ENCODE data around the gene CBFA2T3.

The CBFA2T3 gene

GRCh38 chr16:88976366-88977017, 515 bp downstream of the CBFA2T3 start:
- DNase-seq (ENCODE audit: low read depth) = no peak

- DNase-seq (ENCODE audit: low read depth) = no peak
Measured at GRCh38 chr16:88975511-88976061, 1.4 kb downstream of the CBFA2T3 start.

GRCh38 chr16:88974916-88975215, 2.1 kb downstream of the CBFA2T3 start:
- DNase-seq (ENCODE audit: low read depth) = no peak

DNA sequence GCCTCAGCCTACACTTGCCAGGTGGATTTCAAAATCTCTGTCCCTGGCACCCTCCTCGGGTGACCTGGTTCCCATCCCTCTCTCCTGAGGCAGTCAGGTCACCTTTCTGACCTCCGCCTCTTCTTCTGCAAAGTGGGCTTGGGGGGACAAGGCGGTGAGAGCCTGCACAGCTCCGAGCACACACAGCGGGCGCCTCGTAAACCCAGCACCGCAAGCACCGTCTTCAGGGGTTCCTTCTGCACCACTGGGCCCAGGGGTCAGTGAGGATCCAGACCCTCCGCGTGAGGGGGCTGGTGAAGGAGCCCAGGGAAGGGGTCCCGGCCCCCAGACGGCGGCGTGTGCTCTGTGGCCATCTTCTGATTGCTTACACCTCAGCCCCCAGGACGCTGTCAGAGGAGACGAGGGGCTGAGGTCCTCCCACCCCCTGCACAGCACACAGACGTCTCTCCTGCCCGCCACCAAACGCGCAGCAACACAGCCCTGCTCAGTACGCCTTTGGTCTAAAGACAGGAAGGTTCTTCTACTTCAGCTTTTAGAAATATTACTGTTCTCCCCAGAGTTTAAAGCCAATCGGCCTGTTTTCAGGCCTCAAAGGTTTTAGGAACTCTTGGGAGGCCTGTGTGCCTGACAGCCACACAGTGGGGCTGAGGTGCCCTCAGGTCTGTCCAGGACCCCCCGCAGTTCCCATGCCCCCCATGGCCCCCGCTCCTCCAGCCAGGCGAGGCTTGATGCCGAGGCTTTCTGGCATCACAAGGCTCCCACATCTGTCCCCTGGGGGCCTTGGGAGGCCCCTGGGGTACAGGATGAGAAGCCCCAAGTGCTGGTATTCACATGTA, 2.7 kb downstream of the CBFA2T3 start:
- no peak for DNase-seq (ENCODE audit: low read depth)

- no peak for DNase-seq (ENCODE audit: low read depth)
Measured at GRCh38 chr16:88973415-88974050, 3.5 kb downstream of the CBFA2T3 start.

GRCh38 chr16:88973007-88973410, 4.0 kb downstream of the CBFA2T3 start:
- DNase-seq (ENCODE audit: low read depth) = no peak

- DNase-seq (ENCODE audit: low read depth) = no peak
Measured at GRCh38 chr16:88972349-88972748, 4.7 kb downstream of the CBFA2T3 start.

GRCh38 chr16:88971371-88972097, 5.5 kb downstream of the CBFA2T3 start:
- no peak for DNase-seq (ENCODE audit: low read depth)

DNA sequence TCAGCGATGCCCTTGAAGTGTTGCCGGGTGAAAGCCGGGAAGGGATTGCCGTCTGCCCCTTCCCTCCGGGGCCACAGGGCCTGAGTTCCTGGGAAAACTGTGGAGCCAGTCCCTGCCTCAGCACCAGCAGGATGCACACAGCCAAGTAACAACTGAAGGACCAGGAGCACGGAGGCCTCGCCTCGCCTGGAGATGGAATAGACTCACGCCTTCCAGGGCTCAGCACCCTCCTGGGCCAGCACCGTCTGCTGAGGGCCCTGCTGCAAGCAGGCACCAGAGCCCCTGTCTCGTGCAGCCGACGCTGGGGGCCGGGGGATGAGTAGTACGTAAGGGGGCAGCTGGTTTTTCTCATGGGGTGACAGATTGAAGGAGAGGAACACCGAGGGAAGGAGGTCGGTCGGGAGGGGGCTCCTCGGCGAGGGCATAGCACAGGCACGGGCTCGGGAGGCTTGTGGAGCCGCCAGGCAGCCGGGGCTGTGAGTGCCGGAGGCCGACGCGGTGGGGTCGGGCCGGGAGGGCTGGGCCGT, 6.4 kb downstream of the CBFA2T3 start:
- DNase-seq (ENCODE audit: low read depth) = no peak

DNA sequence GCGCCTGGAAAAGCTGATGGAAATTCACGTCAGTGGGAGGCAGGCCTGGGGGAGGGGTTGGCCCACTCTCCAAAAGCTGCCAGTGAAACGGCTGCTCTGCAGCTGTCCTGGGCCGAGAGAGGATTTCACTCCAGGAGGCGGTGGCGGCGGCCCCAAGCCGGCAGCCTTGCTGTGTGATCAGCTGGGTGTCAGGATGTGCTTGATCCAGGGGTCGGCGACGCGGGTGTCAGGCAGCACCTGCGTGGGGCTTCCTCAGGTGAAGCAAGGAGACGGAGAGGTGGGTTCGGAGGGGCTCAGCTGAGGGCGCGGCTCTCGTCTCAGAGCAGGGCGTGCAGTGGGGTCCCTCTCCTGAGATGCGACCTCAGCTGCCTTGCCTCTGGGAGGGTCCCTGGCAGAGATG, 7.0 kb downstream of the CBFA2T3 start:
- DNase-seq (ENCODE audit: low read depth) = no peak

- no peak for DNase-seq (ENCODE audit: low read depth)
Measured at GRCh38 chr16:88969361-88969831, 7.6 kb downstream of the CBFA2T3 start.

DNA sequence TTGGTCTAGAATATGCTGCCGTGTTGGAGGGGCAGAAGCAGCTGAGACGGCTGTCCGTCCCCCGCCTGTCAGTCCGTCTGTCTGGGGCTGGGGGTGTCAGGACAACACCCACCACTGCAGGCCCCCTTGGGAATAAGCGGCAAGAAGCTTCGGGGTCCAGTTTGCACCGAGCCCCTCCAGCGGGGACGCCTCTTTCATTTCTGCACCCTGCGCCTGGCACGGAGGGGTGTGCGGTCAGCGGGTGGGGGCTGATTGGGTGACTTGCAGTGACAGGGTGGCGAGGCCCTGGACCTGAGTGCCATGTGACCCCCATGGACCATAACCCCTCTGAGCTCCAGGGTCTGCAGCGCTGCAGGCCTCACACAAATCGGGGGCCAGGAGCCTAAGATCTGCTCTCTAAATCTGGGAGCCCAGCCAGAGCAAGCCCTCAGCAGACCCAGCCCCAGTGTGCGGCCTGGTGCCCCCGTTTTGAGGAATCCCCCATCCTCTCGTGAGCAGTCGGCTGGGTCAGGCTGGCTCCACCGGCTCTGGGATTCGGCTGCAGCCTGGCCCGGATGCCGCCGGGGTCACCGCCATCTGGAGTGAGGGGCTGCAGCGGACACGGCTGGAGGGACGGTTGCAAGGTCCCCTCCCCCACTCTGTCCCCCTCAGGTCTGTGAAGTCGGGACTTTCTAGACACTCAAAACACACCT, 8.3 kb downstream of the CBFA2T3 start:
- no peak for DNase-seq (ENCODE audit: low read depth)

- DNase-seq (ENCODE audit: low read depth) = no peak
Measured at GRCh38 chr16:88967830-88968588, 9.0 kb downstream of the CBFA2T3 start.

DNA sequence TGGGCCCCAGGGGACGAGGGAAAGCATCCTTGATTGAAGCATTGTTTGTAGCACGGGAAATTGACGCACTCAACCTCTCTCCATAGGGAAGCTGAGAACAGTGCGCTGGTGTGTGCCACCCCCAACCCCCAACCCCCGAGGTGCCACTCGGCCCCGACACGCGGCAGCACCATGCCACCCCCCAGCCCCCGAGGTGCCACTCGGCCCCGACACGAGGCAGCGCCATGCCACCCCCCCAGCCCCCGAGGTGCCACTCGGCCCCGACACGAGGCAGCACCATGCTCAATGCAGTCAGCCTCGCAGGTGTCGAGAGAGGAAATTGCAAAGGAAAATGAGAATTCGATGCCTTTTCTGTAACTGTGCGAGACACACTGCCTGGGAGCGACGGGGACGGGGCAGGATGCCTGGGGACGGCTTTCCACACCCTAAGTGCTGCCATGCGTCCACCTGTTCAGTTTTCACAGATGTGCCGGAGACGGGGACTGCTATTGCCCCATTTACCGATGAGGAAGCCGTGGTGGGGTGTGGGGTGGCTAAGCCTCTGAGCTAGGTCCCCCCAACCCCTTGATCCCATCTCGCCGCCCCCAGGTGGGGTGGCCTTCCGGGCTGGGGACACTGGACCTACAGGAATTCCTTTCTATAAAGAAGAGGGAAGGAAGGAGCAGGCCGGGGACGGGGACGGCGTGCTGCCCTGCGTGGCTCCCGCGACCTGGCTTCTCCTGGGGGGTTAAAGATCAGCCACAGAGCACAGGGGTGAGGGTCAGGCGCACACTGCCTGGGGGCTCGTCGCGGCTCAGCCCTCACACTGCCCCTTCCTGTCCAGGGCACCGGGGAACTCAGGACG, 9.8 kb downstream of the CBFA2T3 start:
- DNase-seq (ENCODE audit: low read depth) = no peak

DNA sequence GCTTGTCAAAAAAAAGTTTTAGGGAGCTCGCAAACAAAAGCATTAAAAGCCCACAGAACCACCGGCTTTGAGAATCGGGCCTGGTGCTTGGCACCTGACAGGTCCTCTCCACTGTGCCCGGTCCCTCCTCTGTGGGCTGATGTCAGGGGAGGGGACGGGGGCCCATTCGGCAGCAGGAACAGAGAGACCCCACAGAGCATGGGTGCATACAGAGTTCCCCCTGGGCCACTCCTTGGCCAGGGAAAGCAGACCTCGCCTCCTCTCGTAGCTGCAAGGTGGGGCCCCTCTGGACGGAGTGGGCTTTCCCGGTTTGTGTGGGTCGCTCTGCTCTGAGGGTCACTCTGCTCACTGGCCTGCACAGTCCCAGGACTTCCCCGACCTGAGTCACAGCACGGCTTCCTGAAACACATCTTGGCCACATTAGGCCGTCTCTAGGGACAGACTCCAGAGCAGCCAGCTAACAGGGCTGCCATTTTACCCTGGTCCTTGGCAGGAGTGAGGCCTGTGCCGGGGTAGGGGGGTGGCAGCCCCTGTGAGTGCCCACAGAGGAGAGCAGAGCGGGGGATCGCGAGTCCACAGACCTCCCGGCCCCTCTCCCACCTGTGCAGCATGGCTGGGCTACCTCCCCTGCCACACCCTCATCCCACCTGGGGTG, 11.1 kb downstream of the CBFA2T3 start:
- no peak for DNase-seq (ENCODE audit: low read depth)

GRCh38 chr16:88965411-88965810, 11.6 kb downstream of the CBFA2T3 start:
- no peak for DNase-seq (ENCODE audit: low read depth)

DNA sequence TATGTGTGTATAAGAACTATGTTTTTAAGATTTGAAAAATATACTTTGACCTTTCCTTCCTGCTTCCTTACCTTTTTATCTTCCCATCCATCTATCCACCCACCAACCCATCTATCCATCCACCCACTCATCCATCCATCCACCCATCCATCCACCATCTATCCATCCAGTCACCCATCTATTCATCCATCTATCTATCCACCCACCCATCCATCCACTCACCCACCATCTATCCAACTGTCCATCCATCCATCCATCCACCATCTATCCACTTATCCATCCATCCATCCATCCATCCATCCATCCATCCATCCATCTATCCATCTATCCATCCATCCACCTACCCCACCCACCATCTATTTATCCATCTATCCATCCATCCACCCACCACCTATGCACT, 12.4 kb downstream of the CBFA2T3 start:
- DNase-seq (ENCODE audit: low read depth) = no peak

DNA sequence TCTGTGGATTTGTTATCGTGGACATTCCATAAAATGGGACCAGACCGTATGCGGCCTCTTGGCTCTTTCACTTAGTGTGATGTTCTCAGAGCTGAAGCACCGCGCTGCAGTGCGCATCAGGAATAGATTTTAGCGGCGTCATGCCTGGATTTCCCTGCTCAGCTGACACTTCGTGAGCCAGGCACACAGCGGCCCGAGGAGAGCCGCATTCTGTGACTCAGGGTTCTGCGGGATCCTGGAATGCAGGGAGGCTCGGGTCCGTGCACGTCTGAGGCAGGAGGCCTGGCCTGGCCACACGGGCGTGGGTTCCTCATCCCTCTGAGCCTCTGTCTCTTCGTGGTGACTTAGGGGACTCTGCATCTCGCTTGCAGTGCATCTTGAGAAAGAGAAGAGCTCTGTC, 13.4 kb downstream of the CBFA2T3 start:
- DNase-seq (ENCODE audit: low read depth) = no peak

DNA sequence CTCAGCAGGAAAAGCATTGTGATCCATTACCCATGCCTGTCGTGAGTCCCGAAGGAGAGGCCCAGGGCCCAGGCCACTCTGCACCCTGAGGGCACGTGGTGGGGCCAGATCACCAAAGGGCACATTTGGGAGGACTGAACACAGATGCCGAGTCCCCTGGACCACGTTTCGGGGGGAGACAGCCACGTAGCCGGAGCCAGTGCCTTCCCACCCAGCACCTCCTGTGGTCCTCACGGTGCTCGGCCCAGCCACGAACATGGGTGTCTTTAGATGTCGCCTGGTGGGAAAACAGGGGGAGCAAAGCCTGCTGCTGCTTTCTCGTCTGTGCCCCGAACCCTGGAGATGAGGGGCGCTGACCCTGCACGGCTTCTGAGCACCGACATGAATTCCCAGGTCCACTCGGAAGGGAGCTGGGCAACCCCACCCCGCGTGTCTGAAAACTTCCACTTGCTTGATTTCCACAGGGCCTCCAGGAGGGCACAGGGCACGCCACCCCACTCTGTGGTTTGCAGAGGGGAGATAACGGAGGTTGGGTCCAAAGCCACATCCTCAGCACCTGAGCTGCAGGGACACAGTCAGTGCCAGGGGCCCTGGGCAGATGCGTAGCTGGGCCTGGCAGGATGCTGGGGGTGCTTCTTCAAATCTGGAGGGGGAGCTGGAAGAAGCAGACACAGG, 14.4 kb downstream of the CBFA2T3 start:
- no peak for DNase-seq (ENCODE audit: low read depth)
